ENCODE data around the gene SMARCB1.
A peak's percentile ranks its signal among the peaks of the same experiment; 100 is the strongest.

Gene SMARCB1

GRCh38 chr22:23846081-23846469, 59.3 kb downstream of the SMARCB1 start:
- H3K4me2 ChIP-seq (ENCODE audit: low read length): peak overlapping the region; percentile 28; the same call in 1 of the 2 replicates

GRCh38 chr22:23847310-23847920, 60.6 kb downstream of the SMARCB1 start:
- H3K4me3 ChIP-seq (ENCODE audit: low read length): no peak overlapping the region
- no peak overlapping the region for H3K9ac ChIP-seq (ENCODE audit: low read length)
- H4K20me1 ChIP-seq (ENCODE audit: insufficient read depth, low read length): no peaks in the 10 kb centered on the region
- H3K27me3 ChIP-seq (ENCODE audit: low read depth, low read length): 0 out of 2 replicates have a peak, but pooled peaks cover 3% of the 10 kb centered on the region
- peak overlapping the region; percentile 37 for H3K4me2 ChIP-seq (ENCODE audit: low read length)
- no peak overlapping the region for H2AFZ ChIP-seq (ENCODE audit: low read depth, low read length)
- no peaks in the 10 kb centered on the region for H3K36me3 ChIP-seq (replicated peaks; ENCODE audit: low read depth, low read length)
- H3K4me1 ChIP-seq (ENCODE audit: low read length): peaks cover 68% of the 10 kb centered on the region
- no peak overlapping the region for H3K27ac ChIP-seq (ENCODE audit: low read length)
- H3K79me2 ChIP-seq (ENCODE audit: low read length): no peaks in the 10 kb centered on the region
- no peak for TF ChIP-seq EZH2phosphoT487 (IDR thresholded peaks at IDR 0.05; ENCODE audit: low read depth)
- no peak for TF ChIP-seq CTCF (IDR thresholded peaks at IDR 0.05; ENCODE audit: low read depth, low read length)
- no peaks in the 10 kb centered on the region for H3K9me3 ChIP-seq (ENCODE audit: insufficient read depth, low read length)

More at GRCh38 chr22:23846081-23846469, 59.3 kb downstream of the SMARCB1 start:
- Histone ChIP-seq H3K27me3 (ENCODE audit: low read depth, low read length) (no peaks in the 10 kb centered on the region), H2AFZ (ENCODE audit: low read depth, low read length) (no peak overlapping the region), H3K79me2 (ENCODE audit: low read length) (no peaks in the 10 kb centered on the region), H3K27ac (ENCODE audit: low read length) (no peak overlapping the region), H3K4me1 (ENCODE audit: low read length) (peaks cover 63% of the 10 kb centered on the region), H3K9ac (ENCODE audit: low read length) (no peak overlapping the region), H4K20me1 (ENCODE audit: insufficient read depth, low read length) (no peaks in the 10 kb centered on the region), H3K9me3 (ENCODE audit: insufficient read depth, low read length) (no peaks in the 10 kb centered on the region), H3K36me3 (replicated peaks; ENCODE audit: low read depth, low read length) (no peaks in the 10 kb centered on the region), H3K4me3 (ENCODE audit: low read length) (no peak overlapping the region)
- TF ChIP-seq CTCF (IDR thresholded peaks at IDR 0.05; ENCODE audit: low read depth, low read length) (no peak), EZH2phosphoT487 (IDR thresholded peaks at IDR 0.05; ENCODE audit: low read depth) (no peak)

GRCh38 chr22:23847991-23848864, 61.5 kb downstream of the SMARCB1 start:
- Histone ChIP-seq H3K79me2 (ENCODE audit: low read length) (no peaks in the 10 kb centered on the region), H3K27me3 (ENCODE audit: low read depth, low read length) (0 out of 2 replicates have a peak, but pooled peaks cover 3% of the 10 kb centered on the region), H3K9ac (ENCODE audit: low read length) (no peak overlapping the region), H3K9me3 (ENCODE audit: insufficient read depth, low read length) (no peaks in the 10 kb centered on the region), H3K36me3 (replicated peaks; ENCODE audit: low read depth, low read length) (no peaks in the 10 kb centered on the region), H2AFZ (ENCODE audit: low read depth, low read length) (no peak overlapping the region), H3K4me3 (ENCODE audit: low read length) (no peak overlapping the region), H3K4me2 (ENCODE audit: low read length) (peak overlapping the region; percentile 37), H4K20me1 (ENCODE audit: insufficient read depth, low read length) (no peaks in the 10 kb centered on the region), H3K4me1 (ENCODE audit: low read length) (peaks cover 68% of the 10 kb centered on the region), H3K27ac (ENCODE audit: low read length) (no peak overlapping the region)
- TF ChIP-seq EZH2phosphoT487 (IDR thresholded peaks at IDR 0.05; ENCODE audit: low read depth): no peak
- no peak for TF ChIP-seq CTCF (IDR thresholded peaks at IDR 0.05; ENCODE audit: low read depth, low read length)

All from OCI-LY3 (cell line).